ENCODE results near the gene CRY2.

CRY2 gene

GRCh38 chr11:45919806-45920530 lies 72.7 kb downstream of the CRY2 start:
- no peak for DNase-seq

DNA sequence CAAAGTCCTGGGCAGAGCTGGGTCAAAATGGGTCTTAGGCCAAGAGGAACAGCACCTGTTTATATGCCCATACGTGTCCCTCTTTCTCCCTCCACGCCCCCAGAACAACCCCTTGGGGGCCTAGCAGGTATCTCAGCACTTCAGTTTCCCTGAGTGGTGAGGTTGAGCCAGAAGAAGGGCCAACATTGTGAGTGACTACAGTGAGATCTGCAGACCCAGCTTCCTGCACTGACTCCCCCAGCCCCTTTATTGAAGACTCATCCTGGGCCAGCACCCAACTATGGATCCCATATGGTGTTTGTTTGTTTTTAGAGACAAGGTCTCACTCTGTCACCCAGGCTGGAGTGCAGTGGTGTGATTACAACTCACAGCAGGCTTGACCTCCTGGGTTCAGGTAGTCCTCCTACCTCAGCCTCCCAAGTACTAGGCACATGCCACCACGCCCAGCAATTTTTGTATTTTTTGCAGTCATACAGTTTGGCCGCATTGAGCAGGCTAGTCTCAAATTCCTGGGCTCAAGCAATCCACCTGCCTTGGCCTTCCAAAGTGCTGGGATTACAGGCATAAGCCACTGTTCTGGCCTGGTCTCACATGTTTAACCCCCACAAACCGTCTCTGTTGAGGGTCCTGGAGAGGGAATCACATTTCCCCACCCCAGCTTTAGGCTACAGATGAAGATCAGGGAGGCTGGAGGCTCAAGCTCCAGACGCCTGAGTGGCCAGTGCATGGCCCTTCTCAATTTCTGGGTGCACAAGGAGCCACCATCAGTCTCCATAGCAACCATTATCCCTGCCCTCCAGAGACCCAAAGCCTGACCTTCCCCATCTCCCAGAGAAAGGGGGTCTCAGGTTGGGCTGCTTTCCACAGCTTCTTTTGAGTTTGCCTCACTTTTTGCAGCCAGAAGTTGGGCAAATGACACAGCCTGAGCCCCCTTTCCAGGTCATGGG lies 73.5 kb downstream of the CRY2 start:
- no peak for DNase-seq

GRCh38 chr11:45921561-45922424 lies 74.5 kb downstream of the CRY2 start:
- DNase-seq, result no peak

DNA sequence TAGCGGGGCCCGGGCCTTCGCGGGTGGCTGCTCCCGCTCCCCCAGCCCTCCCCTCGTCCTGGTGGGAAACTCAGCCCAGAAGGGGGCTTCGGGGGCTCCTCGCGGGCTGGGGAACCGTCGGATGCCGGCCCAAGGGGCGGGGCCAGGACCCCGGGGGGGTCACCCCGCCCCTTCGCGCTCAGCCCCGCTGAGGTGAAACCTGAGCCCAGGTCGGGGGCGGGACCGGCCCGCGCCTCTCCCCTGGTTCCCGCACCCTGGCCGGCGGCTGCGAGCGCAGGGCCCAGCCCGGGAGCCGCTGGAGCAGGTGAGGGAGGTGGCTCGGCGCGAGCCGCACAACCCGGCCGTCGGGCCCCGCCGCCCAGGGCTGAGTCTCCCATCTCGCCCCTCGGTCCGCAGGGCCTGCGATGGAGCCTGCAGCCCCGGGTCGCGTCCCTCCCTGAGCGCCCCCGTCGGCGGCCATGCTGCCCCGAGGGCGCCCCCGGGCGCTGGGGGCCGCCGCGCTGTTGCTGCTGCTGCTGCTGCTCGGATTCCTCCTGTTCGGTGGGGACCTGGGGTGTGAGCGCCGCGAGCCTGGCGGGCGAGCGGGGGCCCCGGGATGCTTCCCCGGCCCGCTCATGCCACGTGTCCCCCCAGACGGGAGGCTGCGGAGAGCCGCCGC lies 75.3 kb downstream of the CRY2 start, which contains the start of gene LARGE2:
LARGE2 (plus strand) TSS at position 232 of the 658 bp plus-strand sequence; CDS start at position 459, 227 bp downstream.
- no peak for DNase-seq

GRCh38 chr11:45924036-45924915 lies 77.0 kb downstream of the CRY2 start:
- DNase-seq, result no peak

DNA sequence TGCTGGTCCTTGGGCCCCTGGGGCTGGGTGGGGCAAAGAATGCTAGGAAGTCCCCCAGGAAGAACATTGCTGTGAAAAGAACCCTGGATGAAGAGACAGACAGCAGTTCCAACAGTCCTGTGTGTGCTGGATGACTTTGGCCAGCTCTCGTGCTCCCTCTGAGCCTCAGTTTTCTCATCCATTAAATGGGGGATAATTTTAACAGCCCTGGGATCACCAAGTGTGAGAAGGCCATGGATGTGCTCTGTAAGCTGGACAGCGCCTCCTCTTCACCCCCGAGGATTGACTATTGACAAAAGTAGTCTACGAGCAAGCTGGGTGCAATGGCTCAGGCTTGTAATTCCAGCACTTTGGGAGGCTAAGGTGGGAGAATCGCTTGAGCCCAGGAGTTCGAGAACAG lies 77.7 kb downstream of the CRY2 start:
- no peak for DNase-seq

DNA sequence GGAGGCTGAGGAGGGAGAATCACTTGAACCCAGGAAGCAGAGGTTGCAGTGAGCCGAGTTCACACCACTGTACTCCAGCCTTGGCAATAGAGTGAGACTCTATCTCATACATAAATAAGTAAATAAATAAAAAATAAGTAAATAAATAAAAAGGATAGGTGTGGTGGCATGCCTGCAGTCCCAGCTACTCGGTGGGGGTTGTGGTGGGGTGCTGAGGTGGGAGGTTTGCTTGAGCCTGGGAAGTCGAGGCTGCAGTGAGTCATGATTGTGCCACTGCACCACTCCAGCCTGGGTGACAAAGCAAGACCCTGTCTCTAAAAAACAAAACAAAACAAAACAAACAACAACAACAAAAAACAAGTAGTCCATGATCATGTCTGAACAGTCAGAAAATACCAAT lies 78.3 kb downstream of the CRY2 start:
- DNase-seq, result no peak

GRCh38 chr11:45926001-45926401 lies 78.7 kb downstream of the CRY2 start:
- DNase-seq, result no peak

DNA sequence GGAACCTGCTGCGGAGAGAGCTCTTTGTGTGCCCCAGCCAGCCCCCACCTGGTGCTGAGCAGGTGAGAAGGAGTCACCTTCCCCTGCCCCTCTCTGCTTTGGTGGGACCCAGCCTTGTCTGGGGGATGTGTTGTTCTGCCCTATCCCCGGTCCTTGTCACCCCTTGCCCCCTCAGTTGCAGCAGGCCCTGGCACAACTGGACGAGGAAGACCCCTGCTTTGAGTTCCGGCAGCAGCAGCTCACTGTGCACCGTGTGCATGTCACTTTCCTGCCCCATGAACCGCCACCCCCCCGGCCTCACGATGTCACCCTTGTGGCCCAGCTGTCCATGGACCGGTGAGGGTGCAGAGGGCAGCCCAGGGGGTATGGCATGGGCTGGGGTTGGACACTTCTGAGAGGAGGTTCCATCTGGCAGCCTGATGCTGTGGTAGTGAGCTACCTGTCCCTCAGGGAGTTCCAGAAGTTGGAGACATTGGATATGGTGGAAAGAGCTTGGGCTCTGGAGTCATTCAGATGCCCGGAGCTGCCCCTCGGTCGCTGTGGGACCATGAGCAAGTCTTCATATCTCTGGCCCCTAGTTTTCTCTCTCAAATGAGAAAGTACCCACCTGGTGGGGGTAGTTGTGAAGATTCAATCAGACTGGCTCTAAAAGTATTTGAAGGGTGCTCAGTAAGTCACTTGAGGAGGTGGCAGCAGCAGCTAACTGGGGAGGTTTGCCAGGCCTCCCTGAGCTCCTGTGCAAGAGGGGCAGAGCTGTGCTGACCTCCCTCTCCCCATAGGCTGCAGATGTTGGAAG lies 79.5 kb downstream of the CRY2 start:
- DNase-seq, result no peak

DNA sequence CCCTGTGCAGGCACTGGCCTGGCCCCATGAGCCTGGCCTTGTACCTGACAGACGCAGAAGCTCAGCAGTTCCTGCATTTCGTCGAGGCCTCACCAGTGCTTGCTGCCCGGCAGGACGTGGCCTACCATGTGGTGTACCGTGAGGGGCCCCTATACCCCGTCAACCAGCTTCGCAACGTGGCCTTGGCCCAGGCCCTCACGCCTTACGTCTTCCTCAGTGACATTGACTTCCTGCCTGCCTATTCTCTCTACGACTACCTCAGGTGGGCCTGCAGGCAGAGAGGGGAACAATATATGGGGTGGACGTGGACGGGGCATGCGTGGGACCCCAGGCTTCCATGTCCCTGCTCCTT lies 80.0 kb downstream of the CRY2 start:
- DNase-seq, result no peak

GRCh38 chr11:45927684-45928413 lies 80.6 kb downstream of the CRY2 start:
- no peak for DNase-seq

DNA sequence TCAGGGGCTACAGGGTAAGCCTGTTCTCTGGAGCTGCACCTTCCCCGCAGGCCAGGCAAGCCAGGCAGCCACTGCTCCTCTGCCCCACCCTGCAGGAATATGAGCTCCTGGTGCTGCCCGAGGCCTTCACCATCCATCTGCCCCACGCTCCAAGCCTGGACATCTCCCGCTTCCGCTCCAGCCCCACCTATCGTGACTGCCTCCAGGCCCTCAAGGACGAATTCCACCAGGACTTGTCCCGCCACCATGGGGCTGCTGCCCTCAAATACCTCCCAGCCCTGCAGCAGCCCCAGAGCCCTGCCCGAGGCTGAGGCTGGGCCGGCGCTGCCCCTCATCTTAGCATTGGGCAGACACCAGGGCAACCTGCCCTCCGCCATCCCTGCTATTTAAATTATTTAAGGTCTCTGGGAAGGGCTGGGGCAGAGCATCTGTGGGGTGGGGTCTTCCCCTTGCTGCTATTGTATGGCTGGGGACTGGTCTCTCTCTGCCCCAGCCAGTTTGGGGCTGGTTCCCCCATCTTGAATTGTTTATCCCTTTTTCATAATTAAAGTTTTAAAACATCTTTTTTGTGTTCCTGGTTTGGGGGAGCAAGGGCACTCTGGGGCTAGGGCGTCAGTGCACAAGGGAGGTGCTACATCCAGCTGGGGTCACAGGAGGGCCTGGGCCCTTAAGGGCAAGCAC lies 81.4 kb downstream of the CRY2 start:
- DNase-seq, result no peak

DNA sequence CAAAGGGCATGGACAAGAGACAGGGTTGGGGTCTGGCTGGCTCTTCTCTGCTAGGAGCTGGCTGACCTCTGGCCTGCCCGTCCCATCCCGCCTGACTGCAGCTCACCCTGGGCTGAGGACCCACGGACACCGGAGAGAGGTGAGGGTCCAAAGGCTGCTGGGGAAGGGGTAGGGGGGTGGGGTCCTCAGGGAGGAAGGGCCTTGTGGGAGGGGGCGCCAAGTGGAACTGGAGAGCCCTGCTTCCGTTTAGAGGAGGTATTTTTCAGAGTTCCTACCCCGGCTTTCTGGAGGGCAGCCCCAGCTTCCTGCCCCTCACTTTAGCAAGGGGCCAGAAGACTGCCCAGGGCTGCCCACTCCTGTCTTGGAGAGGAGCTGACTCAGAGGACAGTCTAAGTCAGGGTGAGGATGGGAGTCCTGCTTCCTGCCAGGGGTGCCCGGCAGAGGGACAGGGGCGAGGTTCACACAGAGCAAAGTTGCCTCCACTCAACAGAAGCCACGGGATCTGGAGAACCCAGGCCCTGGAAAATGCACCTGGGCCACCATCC lies 82.3 kb downstream of the CRY2 start:
- DNase-seq, result no peak

DNA sequence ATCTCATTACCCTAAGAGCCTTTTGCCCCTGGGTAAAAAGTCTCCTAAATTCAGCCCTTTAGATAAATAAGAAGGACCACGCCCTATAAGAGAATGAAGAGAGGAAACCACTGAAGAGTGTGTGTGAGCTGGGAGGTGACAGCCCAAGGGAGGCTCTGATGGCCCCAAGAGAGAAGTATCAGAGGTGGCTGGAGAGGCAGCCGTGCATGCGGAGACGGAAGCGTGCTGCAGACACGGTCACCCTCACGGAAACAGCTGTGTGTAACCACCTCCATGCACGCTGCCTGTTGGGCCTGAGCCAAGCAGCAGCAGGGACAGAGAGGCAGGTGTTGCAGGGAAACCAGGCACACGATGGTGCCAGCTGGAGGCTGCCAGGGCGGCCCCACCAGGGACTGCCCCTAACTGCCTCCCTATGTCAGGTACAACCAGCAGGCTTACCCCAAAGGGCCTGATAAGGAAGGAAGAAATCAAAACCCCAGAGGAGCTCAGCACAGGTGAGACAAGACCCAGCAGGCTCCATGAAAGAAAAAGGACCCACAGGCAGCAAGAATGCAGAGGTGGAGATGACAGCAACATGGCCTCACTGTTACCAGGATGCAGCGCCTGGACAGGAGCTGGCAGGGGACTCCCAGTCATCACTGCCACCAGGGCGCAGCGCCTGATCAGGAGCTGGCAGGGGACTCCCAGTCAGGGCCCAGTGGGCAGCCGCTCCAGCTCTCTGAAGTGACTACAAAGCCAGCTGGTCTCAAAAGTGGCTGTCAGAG lies 82.9 kb downstream of the CRY2 start:
- DNase-seq, result no peak

GRCh38 chr11:45930951-45931570 lies 83.8 kb downstream of the CRY2 start:
- no peak for DNase-seq

- no peak for DNase-seq
These were observed 84.5 kb downstream of the CRY2 start for GRCh38 chr11:45931739-45932138.

- DNase-seq, result no peak
These were observed 84.9 kb downstream of the CRY2 start for GRCh38 chr11:45932217-45932616.
